NCI-H748 (cell line): ENCODE data around the gene GPR82.
"Not testable (repeated sequence)": the region's sequence is repeated elsewhere in the genome, so short reads cannot be mapped to it uniquely, and the experiment has no call there.

ENCODE experiments used
- DNase-seq: peaks from one replicate; lab custom pipeline; 2025; ENCODE audit not compliant: unreplicated experiment; lab: John Stamatoyannopoulos, UW

Gene GPR82

DNA sequence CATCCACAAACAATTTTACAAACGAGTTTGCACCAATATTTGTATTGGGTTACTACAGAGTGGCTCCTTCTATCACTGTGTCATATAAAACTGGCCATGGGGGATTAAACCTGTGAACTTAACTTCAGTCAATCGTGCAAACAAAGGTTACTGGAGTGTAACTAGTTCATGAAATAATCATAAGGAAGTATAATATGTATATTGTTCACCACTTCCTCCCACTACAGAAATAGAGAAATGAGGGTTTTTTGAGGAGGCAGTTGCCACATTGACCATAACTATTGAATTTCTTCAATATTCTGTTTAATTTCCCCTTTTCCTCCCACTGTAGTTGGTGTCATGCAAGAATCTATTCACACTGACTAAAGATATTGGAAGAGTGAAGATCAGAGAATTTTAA is at the start of gene GPR82:
Gene GPR82 (plus strand): TSS at position 356 of the 400 bp plus-strand sequence. CDS start 2,846 bp downstream, outside the sequence.
- DNase-seq, result no peak

- DNase-seq, result not testable (repeated sequence)
Measured at GRCh38 chrX:41676361-41676760, 47.6 kb upstream of the GPR82 start.

- DNase-seq, result no peak
Measured at GRCh38 chrX:41677183-41678060, 46.6 kb upstream of the GPR82 start.

- DNase-seq, result no peak
Measured at GRCh38 chrX:41684138-41684537, 39.8 kb upstream of the GPR82 start.

GRCh38 chrX:41684940-41685339 is 39.0 kb upstream of the GPR82 start:
- DNase-seq, result no peak

DNA sequence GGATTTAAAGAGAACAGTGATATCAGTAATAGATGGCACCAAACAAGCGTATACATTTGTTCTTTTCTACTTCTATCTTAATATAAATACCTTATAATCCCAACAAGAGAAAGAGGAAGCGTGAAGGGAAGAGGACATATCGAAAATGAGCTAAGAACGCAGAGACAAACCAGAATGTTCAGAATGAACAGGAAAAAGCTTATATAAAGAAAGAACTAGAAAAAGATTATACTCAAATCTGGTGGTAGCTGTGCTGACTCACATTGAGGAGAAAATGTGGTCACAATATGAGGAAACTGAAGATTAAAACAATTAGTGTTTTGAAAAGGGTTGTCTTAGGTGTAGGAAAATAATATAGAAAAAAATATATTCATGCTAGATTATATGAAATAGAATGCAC is 37.2 kb upstream of the GPR82 start:
- no peak for DNase-seq

GRCh38 chrX:41688156-41688555 is 35.8 kb upstream of the GPR82 start:
- DNase-seq, result no peak

GRCh38 chrX:41688835-41689234 is 35.1 kb upstream of the GPR82 start, which contains the start of gene GPR34:
GPR34 (plus strand) TSS chrX:41688973; CDS start chrX:41695634, 6,661 bp downstream.
- DNase-seq, result no peak

- no peak for DNase-seq
Measured at GRCh38 chrX:41689711-41690110, 34.3 kb upstream of the GPR82 start.

DNA sequence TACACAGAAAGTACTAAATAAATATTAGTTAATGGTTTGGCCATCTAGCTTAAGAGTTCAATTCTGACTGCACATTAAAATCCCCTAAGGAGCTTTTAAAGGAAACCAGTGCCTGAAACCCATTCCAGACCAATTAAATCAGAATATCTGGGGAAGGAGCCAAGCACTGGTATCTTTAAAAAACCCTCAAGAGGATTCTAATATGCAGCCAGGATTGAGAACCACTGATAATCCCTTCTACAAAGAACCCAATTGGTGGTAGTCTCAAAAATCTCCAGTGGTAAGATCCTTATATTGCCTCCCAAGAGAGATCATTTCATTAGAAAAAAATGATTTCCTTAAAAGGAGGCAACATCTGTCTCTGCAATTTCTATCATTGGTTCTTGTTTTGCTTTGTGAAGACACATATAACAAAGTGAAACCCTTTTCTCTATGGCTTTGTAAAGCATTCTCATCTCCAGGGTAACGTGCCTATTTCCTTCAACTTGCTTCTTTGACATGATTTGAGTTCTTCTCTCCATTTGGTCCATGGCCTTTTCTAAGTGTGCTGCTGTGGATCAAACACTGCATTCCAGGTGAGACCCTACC is 31.7 kb upstream of the GPR82 start:
- no peak for DNase-seq

DNA sequence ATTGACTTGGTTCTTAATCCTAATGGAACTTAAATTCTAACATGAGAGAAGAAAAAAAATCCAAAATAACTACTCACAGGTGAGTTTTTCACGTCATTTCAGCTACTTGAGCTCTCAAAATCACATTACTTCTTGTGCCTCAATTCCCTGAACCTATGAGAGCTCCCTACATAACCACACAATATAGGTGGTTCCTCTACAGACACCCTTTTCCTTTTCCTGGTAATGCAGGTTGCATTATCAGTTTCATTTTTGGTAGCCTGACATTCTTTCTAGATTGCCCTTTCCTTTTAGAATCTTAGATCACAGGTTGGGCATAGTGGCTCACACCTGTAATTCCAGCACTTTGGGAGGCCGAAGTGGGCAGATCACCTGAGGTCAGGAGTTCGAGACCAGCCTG is 31.0 kb upstream of the GPR82 start:
- no peak for DNase-seq

DNA sequence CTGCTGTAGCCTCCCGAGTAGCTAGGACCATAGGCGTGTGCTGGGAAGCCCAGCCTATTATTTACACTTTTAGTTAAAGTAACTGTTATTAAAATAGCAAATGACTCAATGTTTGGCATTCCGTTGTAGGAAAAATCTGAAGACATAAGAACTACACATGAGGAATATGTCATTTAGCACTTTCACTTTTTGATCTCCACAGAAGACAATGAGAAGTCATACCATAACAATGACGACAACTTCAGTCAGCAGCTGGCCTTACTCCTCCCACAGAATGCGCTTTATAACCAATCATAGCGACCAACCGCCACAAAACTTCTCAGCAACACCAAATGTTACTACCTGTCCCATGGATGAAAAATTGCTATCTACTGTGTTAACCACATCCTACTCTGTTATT is 28.6 kb upstream of the GPR82 start:
- no peak for DNase-seq

- DNase-seq, result no peak
Measured at GRCh38 chrX:41703574-41704029, 20.4 kb upstream of the GPR82 start.

DNA sequence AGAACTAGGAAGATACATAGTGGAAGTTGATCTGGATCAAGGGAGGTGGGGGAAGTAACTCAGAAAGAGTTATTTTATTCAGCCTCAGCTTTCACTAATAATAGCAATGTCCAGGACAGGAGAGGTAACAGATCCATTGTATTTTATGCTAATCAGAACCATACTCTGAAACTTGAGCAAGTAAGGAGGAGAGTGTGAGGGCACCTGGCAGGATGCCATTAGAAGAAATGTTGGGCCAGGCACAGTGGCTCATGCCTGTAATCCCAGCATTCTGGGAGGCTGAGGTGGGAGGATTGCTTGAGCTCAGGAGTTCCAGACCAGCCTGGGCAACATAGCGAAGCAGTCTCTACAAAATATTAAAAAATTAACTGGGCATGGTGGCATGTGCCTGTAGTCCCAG is 18.9 kb upstream of the GPR82 start:
- DNase-seq, result no peak

- no peak for DNase-seq
Measured at GRCh38 chrX:41705680-41706374, 18.2 kb upstream of the GPR82 start.

- DNase-seq, result no peak
Measured at GRCh38 chrX:41707218-41707617, 16.8 kb upstream of the GPR82 start.

GRCh38 chrX:41708486-41708885 is 15.5 kb upstream of the GPR82 start:
- no peak for DNase-seq

DNA sequence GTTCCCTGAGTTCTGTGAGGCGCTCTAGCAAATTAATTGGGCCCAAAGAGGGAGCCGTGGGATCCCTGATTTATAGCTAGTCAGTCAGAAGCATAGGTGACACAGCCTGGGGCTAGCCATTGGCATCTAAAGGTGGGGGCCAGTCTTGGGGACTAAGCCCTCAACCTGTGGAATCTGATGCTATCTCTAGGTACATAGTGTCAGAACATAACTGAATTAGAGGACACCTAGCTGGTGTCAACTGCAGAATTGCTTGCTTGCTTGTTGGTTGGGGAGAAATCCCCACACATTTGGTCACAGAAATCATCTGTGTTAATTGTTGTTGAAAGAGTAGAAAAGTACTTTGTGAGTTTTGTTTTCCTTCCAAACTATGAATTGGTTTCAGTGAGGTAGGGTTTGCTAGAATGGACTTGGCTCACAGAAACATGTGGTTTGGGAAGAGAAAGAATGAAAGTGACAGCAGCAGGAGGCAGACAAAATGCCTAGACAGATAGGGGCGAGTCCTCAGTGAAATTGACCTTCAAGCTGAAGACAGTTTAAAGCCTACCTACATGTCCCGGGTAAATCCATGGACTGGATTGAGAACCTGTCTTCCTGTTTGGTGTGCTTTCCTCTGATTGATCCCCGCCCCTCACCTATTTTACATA is 12.8 kb upstream of the GPR82 start:
- no peak for DNase-seq

- DNase-seq, result no peak
Measured at GRCh38 chrX:41716222-41716621, 7.8 kb upstream of the GPR82 start.

DNA sequence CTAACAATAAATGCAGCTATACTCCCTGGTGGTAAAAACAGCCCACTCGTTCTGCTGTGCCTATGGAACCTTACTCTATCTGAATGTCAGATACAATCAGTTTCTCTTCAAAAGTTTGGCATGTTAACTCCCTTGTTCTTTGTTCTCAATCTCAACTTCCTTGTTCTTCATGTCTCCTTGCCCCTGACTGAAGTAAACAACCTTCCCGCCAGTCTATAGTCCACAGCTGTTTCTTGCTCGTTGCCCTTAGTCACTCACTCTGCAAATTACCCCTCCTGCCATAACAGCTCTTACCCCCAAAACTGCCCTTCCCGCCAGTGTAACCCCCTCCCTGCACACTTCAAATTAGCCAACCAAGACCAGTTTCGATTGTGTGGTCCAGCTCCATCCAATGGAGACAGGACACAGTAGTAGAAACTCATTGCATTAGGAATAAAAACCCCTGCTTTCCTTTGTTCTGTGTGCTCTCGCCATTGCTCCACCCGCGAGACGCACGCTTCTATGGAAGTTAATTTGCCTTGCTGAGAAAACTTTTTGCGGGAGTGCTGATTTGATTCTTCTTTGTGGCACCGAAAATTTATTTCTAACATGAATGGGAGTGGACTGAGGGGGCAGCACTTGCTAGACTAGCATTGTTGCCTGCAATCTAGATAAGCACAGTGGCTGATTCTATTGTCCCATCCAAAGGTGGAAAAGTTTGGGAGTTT is 7.1 kb upstream of the GPR82 start:
- no peak for DNase-seq
